GM20000 (cell line): ENCODE results near the gene EMX1.

Source experiments
- DNase-seq: peaks from one replicate; pipeline ENCODE4 v3.0.0; 2012; ENCODE audit warnings: low spot score
- CTCF ChIP-seq: IDR thresholded peaks from 2 replicates; pipeline ENCODE4 v1.5.1; 2012; ENCODE audit warnings: mild to moderate bottlenecking, control low read depth; ENCODE audit errors: extremely low read depth, missing control alignments

EMX1 gene

DNA sequence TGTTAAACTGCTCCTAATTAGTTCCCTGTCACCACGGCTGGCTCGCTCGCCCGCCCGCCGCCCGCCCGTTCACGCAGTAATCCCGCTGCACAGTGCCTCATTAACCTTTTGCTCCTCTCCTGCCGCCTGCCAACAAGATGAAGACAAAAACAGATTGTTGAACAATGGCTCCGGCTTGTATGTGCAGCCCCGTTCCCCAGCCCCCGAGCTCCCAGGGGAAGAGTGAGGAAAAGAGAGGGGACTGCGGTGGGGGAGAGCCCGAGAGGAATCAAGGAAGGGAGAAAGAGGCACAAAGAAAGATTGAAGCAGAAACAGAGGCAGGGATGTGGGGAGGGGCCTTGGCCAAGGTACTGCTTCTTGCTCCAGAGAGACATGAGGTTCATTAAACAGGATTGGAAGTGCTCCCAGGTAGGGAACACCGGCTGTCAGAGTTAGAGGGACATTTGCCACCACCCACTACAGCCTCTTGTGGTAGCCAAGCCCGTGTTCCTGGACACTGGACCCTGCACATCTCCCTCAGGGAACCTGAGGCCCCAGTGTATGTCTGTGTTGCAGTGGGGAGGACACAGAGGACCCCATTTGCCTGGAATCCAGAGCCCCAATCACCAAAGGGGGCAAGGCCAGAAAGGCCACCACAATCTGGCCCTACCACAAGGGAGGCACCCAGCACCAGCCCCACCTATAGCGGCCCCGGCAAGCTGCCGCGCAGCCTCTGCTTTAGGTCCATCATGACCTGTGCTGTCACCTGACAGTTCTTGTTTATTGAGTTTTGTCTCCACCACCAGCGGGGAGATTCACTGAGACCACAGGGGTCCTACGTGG is 38.1 kb downstream of the EMX1 start:
- no peak for TF ChIP-seq CTCF
- DNase-seq: no peak

DNA sequence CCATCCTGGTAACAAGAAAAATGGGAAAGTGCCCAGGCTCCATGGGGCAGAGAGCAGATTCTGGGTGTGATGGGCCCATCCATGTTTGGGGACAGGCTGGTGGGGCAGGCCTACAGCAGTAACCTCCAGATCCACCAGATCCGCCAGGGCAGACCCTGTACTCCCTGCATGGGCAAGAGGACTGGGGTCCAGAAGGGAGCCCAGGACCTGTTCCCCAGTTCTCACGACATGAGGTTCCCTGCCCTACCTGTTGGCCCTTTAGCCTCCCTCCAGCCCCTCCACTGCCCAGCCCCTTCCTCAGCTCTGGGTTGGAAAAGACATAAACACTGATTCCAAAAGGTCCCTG is 38.7 kb downstream of the EMX1 start:
- TF ChIP-seq CTCF: no peak
- no peak for DNase-seq

DNA sequence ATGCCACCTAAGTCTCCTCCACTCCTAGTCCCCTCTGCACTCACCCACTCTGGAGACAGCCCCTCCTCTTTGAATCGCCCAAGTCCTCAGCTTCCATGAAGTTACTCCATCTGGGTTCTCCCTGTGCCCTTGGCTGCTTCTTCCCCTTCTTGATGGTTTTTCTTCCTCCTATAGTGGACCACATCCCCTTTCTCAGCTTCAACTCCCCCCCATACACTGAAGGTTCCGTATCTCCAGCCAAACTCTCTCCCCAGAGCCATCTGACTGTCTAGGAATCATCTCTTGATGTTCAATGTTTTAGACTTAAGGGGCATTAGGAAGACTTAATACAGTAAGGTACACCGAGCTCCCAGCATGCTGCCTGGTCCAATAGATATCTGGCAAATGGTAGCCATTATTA is 39.6 kb downstream of the EMX1 start:
- TF ChIP-seq CTCF: no peak
- DNase-seq: no peak

DNA sequence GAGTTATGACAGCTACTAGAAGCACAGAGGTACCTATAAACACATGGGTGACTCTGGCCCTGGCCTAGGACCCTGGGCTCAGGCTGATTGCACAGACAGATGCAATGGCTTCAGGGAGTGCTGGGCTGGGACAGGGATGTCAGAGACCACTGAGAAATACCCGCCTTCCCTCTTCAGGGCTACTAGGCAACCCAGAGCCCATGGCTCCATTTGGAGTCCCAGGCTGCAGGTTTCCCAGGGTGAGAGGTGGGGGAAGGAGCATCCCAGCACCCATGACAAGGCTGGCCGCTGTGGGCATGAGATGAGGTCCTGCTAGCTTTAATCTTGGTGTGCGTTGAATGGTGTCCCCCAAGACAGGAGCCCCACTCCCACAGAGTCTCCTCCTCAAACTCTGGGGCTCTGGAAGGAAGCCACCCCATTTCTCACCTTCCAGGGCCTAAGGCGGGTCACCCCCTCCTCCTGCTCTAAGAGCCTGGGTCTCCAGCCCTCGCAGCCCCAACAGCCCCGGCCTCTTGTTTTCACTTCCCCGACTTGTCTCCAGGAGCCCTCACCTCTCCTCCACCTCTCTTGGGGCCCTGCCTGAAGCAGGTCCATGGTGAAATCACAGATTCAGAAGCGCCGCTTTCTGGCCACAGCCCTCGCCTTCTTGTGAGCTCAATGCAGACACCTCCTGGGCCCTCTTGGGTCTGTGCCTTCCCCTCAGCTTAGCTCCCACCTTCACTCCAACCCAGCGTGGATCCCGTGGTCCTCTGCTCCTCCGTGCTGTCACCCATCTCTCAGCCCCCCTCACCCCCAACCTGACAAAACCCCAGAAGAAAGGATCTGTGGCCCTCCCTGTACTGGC is 41.4 kb downstream of the EMX1 start:
- TF ChIP-seq CTCF: no peak
- DNase-seq: no peak

- TF ChIP-seq CTCF: no peak
- DNase-seq: no peak
These were observed 42.2 kb downstream of the EMX1 start for GRCh38 chr2:72959554-72959953.

DNA sequence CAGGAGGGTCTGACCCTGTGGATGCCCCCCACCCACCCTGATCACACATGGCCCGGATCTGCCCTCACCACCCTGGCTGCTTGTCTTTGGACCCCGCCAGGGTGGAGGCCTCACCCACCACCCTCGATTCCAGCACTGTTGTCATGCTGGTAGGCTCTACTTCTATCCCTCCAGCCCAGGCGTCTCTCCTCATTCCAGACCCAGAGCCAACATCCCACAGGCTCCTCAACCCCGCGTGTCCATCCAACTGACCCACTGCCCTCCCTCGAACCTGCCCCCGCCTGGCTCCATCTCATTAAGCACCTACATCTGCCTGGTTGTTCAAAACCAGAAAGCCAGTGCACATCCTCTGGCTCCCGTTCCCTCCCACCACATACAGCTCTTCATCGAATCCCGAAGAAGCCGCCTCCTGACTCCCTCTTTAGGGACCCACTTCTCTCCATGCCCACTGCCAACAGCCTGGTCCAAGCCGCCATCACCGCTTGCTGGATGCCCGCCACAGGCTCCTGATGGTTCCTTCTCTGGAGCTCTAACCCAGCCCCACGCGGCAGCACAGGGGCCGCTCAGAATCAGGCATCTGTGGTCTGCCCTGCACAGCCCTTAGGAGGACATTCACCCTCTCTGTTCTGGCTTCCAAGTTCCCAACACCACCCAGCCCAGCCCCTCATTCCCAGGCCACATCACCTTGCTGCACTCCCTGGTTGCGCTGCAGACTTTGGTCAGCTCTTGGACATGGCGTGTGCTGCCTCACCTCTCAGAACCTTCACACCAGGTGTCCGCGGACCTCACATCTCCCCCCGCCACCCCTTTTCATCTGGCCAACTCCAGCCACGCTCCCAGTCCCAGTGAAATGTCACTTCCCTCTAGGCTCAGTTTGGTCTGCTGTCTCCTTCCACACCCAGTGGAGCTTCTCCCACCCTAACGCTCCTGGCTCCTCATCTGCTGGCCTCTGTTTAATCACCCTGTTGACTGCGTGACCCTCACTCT is 43.0 kb downstream of the EMX1 start:
- no peak for DNase-seq
- no peak for TF ChIP-seq CTCF
